HG03280 (cell line): ENCODE data around the gene IL21R.
A peak's percentile ranks its signal among the peaks of the same experiment; 100 is the strongest.
"Not testable (repeated sequence)": the region's sequence is repeated elsewhere in the genome, so short reads cannot be mapped to it uniquely, and the experiment has no call there.

ENCODE experiments used
- ATAC-seq: cut with Tn5 transposase; IDR thresholded peaks from one replicate; pipeline ENCODE4 v1.9.1; 2021; ENCODE audit warnings: mild to moderate bottlenecking, moderate library complexity; ENCODE audit not compliant: unreplicated experiment

IL21R gene

GRCh38 chr16:27374804-27375425, 27.1 kb upstream of the IL21R start:
- peak; percentile 48 for ATAC-seq

GRCh38 chr16:27377666-27378485, 24.1 kb upstream of the IL21R start:
- ATAC-seq = no peak

- no peak for ATAC-seq
These were observed 23.0 kb upstream of the IL21R start for GRCh38 chr16:27378871-27379481.

- ATAC-seq = no peak
These were observed 22.1 kb upstream of the IL21R start for GRCh38 chr16:27379919-27380318.

GRCh38 chr16:27381236-27381635, 20.7 kb upstream of the IL21R start:
- no peak for ATAC-seq

GRCh38 chr16:27381974-27382855, 19.8 kb upstream of the IL21R start:
- no peak for ATAC-seq

- no peak for ATAC-seq
These were observed 18.3 kb upstream of the IL21R start for GRCh38 chr16:27383556-27384243.

GRCh38 chr16:27384425-27384824, 17.5 kb upstream of the IL21R start:
- no peak for ATAC-seq

GRCh38 chr16:27385398-27385797, 16.6 kb upstream of the IL21R start:
- no peak for ATAC-seq

GRCh38 chr16:27386674-27387073, 15.3 kb upstream of the IL21R start:
- ATAC-seq = no peak

- ATAC-seq = no peak
These were observed 14.2 kb upstream of the IL21R start for GRCh38 chr16:27387724-27388123.

GRCh38 chr16:27389272-27389961, 12.6 kb upstream of the IL21R start:
- no peak for ATAC-seq

- ATAC-seq = no peak
These were observed 11.8 kb upstream of the IL21R start for GRCh38 chr16:27390151-27390550.

- no peak for ATAC-seq
These were observed 9.3 kb upstream of the IL21R start for GRCh38 chr16:27392671-27393070.

GRCh38 chr16:27394516-27394915, 7.5 kb upstream of the IL21R start:
- no peak for ATAC-seq

GRCh38 chr16:27398341-27398893, 3.6 kb upstream of the IL21R start:
- not testable (repeated sequence) for ATAC-seq

GRCh38 chr16:27398894-27399853, 2.8 kb upstream of the IL21R start:
- no peak for ATAC-seq

- no peak for ATAC-seq
These were observed 2.0 kb upstream of the IL21R start for GRCh38 chr16:27399969-27400368.
